Esophagus squamous epithelium (tissue), 5 donors: ENCODE data around the gene ATMIN. TPM values are rescaled to one million over a fixed set of nuclear protein-coding genes. Genes with fewer than 3 reads are reported as not detected.
A peak's percentile ranks its signal among the peaks of the same experiment; 100 is the strongest.

Experiments used
- DNase-seq: peaks from one replicate; lab custom pipeline; 2025; lab: John Stamatoyannopoulos, UW
- H3K27ac ChIP-seq, 4 donors: fragments of 200-600 bp; sonication (generic); one replicate each; pipeline ENCODE4 v1.5.1; 2016 to 2019; ENCODE audit warnings: mild to moderate bottlenecking in 1 of 4
- H3K27me3 ChIP-seq, 4 donors: fragments of 200-600 bp; sonication (generic); 1 replicate in 3 of 4; 2 replicates in 1 of 4; pipeline versions ENCODE4 v1.5.1 to v1.6.0; 2017 to 2021; ENCODE audit warnings: antibody characterized with exemption in 1 of 4
- H3K36me3 ChIP-seq, 3 donors: fragments of 200-600 bp; sonication (generic); one replicate each; pipeline ENCODE4 v1.5.1; 2016 to 2019
- H3K4me1 ChIP-seq, 3 donors: fragments of 200-600 bp; sonication (generic); one replicate each; pipeline ENCODE4 v1.5.1; 2017 to 2019
- H3K4me3 ChIP-seq, 4 donors: fragments of 200-600 bp; sonication (generic); 1 replicate in 3 of 4; 2 replicates in 1 of 4; pipeline ENCODE4 v1.5.1; 2016 to 2019; ENCODE audit warnings: mild to moderate bottlenecking in 2 of 4, moderate library complexity in 1 of 4
- H3K9me3 ChIP-seq, 3 donors: fragments of 200-600 bp; sonication (generic); one replicate each; pipeline ENCODE4 v1.5.1; 2016 to 2019
- CTCF ChIP-seq, 6 experiments: fragments of 450-650 bp in 4 of 6; fragments of 200-600 bp in 2 of 6; sonication (generic) in 2 of 6; IDR thresholded peaks; one replicate each; pipeline ENCODE4 v1.5.1; 2016 to 2019; ENCODE audit warnings: antibody characterized with exemption in 6 of 6, mild to moderate bottlenecking in 4 of 6, moderate library complexity in 4 of 6
- POLR2A ChIP-seq, 4 donors: fragments of 450-650 bp; IDR thresholded peaks; one replicate each; pipeline ENCODE4 v1.6.1; 2017; ENCODE audit warnings: antibody characterized with exemption in 4 of 4, mild to moderate bottlenecking in 4 of 4, moderate library complexity in 3 of 4
- WGBS, 2 donors: methylation state at CpG; one replicate each; pipeline ENCODE4 v1.1.5; 2018; 5-methylcytosine and 5-hydroxymethylcytosine counted together
- intact Hi-C: fragments of 100-400 bp; cut with DNase I; formaldehyde crosslinking; loops from one replicate; pipeline ENCODE4 v1.15.0; 2022
- total RNA-seq, 4 donors: library from RNA; depleted of rRNA; stranded (reverse); fragments of >200 nt; gene quantifications; one replicate each; pipeline ENCODE4 v1.1.0, GENCODE V29; 2016
- donor health status: DM: yes; HTN: yes; CAD: no.

ATMIN gene
- total RNA-seq, 4 donors from 2014 or later = 30.6 to 41.3 (median 36.8) TPM

- Histone ChIP-seq H3K27me3 (no peaks in the 10 kb centered on the region), H3K9me3 (no peaks in the 10 kb centered on the region), H3K4me3 (no peak overlapping the region), H3K36me3 (peaks cover 0 to 10% (median 0%) of the 10 kb centered on the region in 3 donors), H3K4me1 (no peaks in the 10 kb centered on the region), H3K27ac (no peak overlapping the region)
- no peak for DNase-seq
- intact Hi-C loops = no loop called here
- no peak for TF ChIP-seq POLR2A (IDR thresholded peaks at IDR 0.05)
- no peak for TF ChIP-seq CTCF (IDR thresholded peaks at IDR 0.05)
Measured at GRCh38 chr16:80993834-80994233, 41.8 kb upstream of the ATMIN start.

- Histone ChIP-seq H3K4me1 (no peaks in the 10 kb centered on the region), H3K9me3 (no peaks in the 10 kb centered on the region), H3K27ac (no peak overlapping the region), H3K27me3 (no peaks in the 10 kb centered on the region), H3K36me3 (peaks cover 0 to 10% (median 0%) of the 10 kb centered on the region in 3 donors), H3K4me3 (no peak overlapping the region)
- intact Hi-C loops = no loop called here
- no peak for DNase-seq
- TF ChIP-seq POLR2A (IDR thresholded peaks at IDR 0.05) (no peak), CTCF (IDR thresholded peaks at IDR 0.05) (no peak)
Measured at GRCh38 chr16:80994451-80994850, 41.2 kb upstream of the ATMIN start.

- H3K4me1 ChIP-seq = no peaks in the 10 kb centered on the region
- intact Hi-C loops = no loop called here
- H3K27me3 ChIP-seq = no peaks in the 10 kb centered on the region
- no peaks in the 10 kb centered on the region for H3K9me3 ChIP-seq
- DNase-seq = no peak
- H3K27ac ChIP-seq = peak overlapping the region in 1 of 4 donors; percentile 20
- peak overlapping the region in 1 of 4 donors; percentile 40 for H3K4me3 ChIP-seq
- no peak for TF ChIP-seq CTCF (IDR thresholded peaks at IDR 0.05)
- TF ChIP-seq POLR2A (IDR thresholded peaks at IDR 0.05) = no peak
- peaks cover 0 to 2% (median 0%) of the 10 kb centered on the region in 3 donors for H3K36me3 ChIP-seq
- WGBS, 2 donors = 62 to 63% methylated on average over 4 of the region's 4 CpGs
Measured at GRCh38 chr16:80996688-80997138, 38.9 kb upstream of the ATMIN start.

GRCh38 chr16:80997139-80997798 is 38.4 kb upstream of the ATMIN start:
- no peak for DNase-seq
- Histone ChIP-seq H3K9me3 (no peaks in the 10 kb centered on the region), H3K27me3 (no peaks in the 10 kb centered on the region), H3K4me3 (peak overlapping the region in 1 of 4 donors; percentile 40), H3K4me1 (no peaks in the 10 kb centered on the region), H3K36me3 (no peaks in the 10 kb centered on the region), H3K27ac (peak overlapping the region in 2 of 4 donors; percentile 20 to 22)
- intact Hi-C loops = no loop called here
- 46 to 66% methylated on average over 9 of the region's 9 CpGs for WGBS, 2 donors
- TF ChIP-seq CTCF (IDR thresholded peaks at IDR 0.05) (no peak), POLR2A (IDR thresholded peaks at IDR 0.05) (no peak)

- H3K4me3 ChIP-seq = no peak overlapping the region
- WGBS, 2 donors = 75 to 81% methylated on average over 5 to 7 of the region's 7 CpGs
Measured at GRCh38 chr16:80997964-80998620, 37.5 kb upstream of the ATMIN start.

More at GRCh38 chr16:80997964-80998620, 37.5 kb upstream of the ATMIN start:
- no peaks in the 10 kb centered on the region for H3K9me3 ChIP-seq
- TF ChIP-seq CTCF (IDR thresholded peaks at IDR 0.05) (no peak), POLR2A (IDR thresholded peaks at IDR 0.05) (no peak)
- no peak for DNase-seq
- no peak overlapping the region for H3K27ac ChIP-seq
- peaks cover 0 to under 1% (median 0%) of the 10 kb centered on the region in 3 donors for H3K4me1 ChIP-seq
- no peaks in the 10 kb centered on the region for H3K36me3 ChIP-seq
- intact Hi-C loops = no loop called here
- H3K27me3 ChIP-seq = no peaks in the 10 kb centered on the region
